OCI-LY7 (cell line): ENCODE measurements around the gene ANAPC1.
"Not testable (repeated sequence)": the region's sequence is repeated elsewhere in the genome, so short reads cannot be mapped to it uniquely, and the experiment has no call there.

ENCODE experiments used
- EZH2phosphoT487 ChIP-seq: fragments of 200-600 bp; sonication (generic); IDR thresholded peaks from 2 replicates; pipeline ENCODE4 v1.6.1; 2018; ENCODE audit warnings: low read depth, borderline replicate concordance, mild to moderate bottlenecking, mixed run types, antibody characterized with exemption, low read length, moderate library complexity, mixed read lengths
- TF ChIP-seq, protein P1 (sequence below): fragments of 200-600 bp; sonication (generic); conservative IDR thresholded peaks from 2 replicates; pipeline ENCODE4 v1.5.1; 2014; ENCODE audit warnings: mild to moderate bottlenecking, antibody characterized with exemption, low read length, moderate library complexity, mixed read lengths

DNA sequence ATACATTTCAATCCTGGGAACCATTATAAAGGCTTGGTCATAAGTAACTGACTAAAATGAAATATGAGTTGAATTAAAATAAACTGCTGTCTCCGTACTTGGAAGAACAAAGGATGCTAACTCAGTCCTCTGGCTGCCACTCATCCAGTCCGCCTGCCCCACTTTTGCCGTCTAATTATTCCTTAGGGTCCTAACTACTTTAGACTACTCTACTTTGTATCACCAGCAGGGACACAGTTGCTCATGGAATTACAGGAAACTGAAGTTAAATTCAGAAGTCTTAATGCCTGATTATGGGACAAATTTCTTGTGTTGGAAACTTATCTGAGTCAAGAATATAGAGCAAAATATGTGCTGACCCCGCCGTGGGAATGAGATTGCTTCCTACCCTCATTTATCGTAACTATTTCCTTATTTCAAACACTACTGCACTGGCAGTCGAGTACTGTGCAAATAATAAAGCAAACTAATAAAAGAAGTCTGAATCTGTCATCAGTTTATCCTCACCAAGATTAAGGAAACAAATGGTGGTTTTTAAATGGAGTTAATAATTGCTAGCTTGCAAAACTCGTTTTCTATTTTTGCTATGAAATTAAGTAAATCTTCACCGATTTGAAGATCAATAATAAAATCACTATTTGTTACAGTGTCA, 102.4 kb downstream of the ANAPC1 start:
- TF ChIP-seq, protein P1, sequence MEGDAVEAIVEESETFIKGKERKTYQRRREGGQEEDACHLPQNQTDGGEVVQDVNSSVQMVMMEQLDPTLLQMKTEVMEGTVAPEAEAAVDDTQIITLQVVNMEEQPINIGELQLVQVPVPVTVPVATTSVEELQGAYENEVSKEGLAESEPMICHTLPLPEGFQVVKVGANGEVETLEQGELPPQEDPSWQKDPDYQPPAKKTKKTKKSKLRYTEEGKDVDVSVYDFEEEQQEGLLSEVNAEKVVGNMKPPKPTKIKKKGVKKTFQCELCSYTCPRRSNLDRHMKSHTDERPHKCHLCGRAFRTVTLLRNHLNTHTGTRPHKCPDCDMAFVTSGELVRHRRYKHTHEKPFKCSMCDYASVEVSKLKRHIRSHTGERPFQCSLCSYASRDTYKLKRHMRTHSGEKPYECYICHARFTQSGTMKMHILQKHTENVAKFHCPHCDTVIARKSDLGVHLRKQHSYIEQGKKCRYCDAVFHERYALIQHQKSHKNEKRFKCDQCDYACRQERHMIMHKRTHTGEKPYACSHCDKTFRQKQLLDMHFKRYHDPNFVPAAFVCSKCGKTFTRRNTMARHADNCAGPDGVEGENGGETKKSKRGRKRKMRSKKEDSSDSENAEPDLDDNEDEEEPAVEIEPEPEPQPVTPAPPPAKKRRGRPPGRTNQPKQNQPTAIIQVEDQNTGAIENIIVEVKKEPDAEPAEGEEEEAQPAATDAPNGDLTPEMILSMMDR = not testable (repeated sequence)
- TF ChIP-seq EZH2phosphoT487 = not testable (repeated sequence)
